H9 (cell line): ENCODE results near the gene LYPLA2. TPM values are rescaled to one million over a fixed set of nuclear protein-coding genes. Genes with fewer than 3 reads are reported as not detected.

Experiments used
- DNase-seq: peaks from one replicate; pipeline ENCODE4 v3.0.0-alpha.2; 2017
- H2AFZ ChIP-seq: one replicate; pipeline ENCODE4 v1.6.1; 2013; ENCODE audit warnings: mild to moderate bottlenecking, low read length, control low read depth, moderate library complexity
- H2AK5ac ChIP-seq: 2 replicates; pipeline ENCODE4 v1.6.1; 2013; ENCODE audit warnings: low read length, control low read depth, mixed read lengths; ENCODE audit not compliant: insufficient read length
- H2BK120ac ChIP-seq: one replicate; pipeline ENCODE4 v1.6.1; 2013; ENCODE audit warnings: low read depth, mild to moderate bottlenecking, low read length, control low read depth, inconsistent platforms; ENCODE audit not compliant: poor library complexity, severe bottlenecking
- H2BK12ac ChIP-seq: 2 replicates; pipeline ENCODE4 v1.6.1; 2013; ENCODE audit warnings: low read length, control low read depth, mixed read lengths, low read depth; ENCODE audit not compliant: insufficient read length
- H2BK15ac ChIP-seq: 2 replicates; pipeline ENCODE4 v1.6.1; 2013; ENCODE audit warnings: low read depth, low read length, control low read depth
- H2BK20ac ChIP-seq: one replicate; pipeline ENCODE4 v1.6.1; 2013; ENCODE audit warnings: low read depth, mild to moderate bottlenecking, low read length, control low read depth, inconsistent platforms; ENCODE audit not compliant: poor library complexity, severe bottlenecking
- H2BK5ac ChIP-seq: 2 replicates; pipeline ENCODE4 v1.6.1; 2013; ENCODE audit warnings: low read length, control low read depth, mixed read lengths; ENCODE audit not compliant: insufficient read length
- H3K14ac ChIP-seq: 2 replicates; pipeline ENCODE4 v1.6.1; 2013; ENCODE audit warnings: low read length, control low read depth; ENCODE audit not compliant: insufficient read depth
- H3K18ac ChIP-seq: 2 replicates; pipeline ENCODE4 v1.6.1; 2013; ENCODE audit warnings: low read depth, mild to moderate bottlenecking, mixed read lengths, low read length, control low read depth; ENCODE audit not compliant: insufficient read length
- H3K23ac ChIP-seq: 2 replicates; pipeline ENCODE4 v1.6.1; 2013; ENCODE audit warnings: low read length, control low read depth, mixed read lengths, low read depth; ENCODE audit not compliant: insufficient read length
- H3K23me2 ChIP-seq: 2 replicates; pipeline ENCODE4 v1.6.1; 2013; ENCODE audit warnings: low read depth, mild to moderate bottlenecking, mixed read lengths, low read length, control low read depth; ENCODE audit not compliant: insufficient read length, poor library complexity, severe bottlenecking
- H3K27ac ChIP-seq: 2 replicates; pipeline ENCODE4 v1.5.1; 2013; ENCODE audit warnings: low read length, control low read depth, mixed read lengths, low read depth; ENCODE audit not compliant: insufficient read length
- H3K27me3 ChIP-seq: 2 replicates; pipeline ENCODE4 v1.6.1; 2013; ENCODE audit warnings: low read length, control low read depth, inconsistent platforms; ENCODE audit not compliant: insufficient read depth
- H3K4ac ChIP-seq: 2 replicates; pipeline ENCODE4 v1.6.1; 2013; ENCODE audit warnings: low read depth, mild to moderate bottlenecking, control low read depth, inconsistent platforms, low read length, moderate library complexity
- H3K4me1 ChIP-seq: 2 replicates; pipeline ENCODE4 v1.6.1; 2013; ENCODE audit warnings: low read length, control low read depth, inconsistent platforms; ENCODE audit not compliant: insufficient read depth
- H3K4me2 ChIP-seq: 2 replicates; pipeline ENCODE4 v1.6.1; 2013; ENCODE audit warnings: low read length, control low read depth, mixed read lengths; ENCODE audit not compliant: insufficient read length, insufficient read depth
- H3K56ac ChIP-seq: 2 replicates; pipeline ENCODE4 v1.6.1; 2013; ENCODE audit warnings: low read depth, mild to moderate bottlenecking, mixed read lengths, low read length, control low read depth; ENCODE audit not compliant: insufficient read length
- H3K79me1 ChIP-seq: 2 replicates; pipeline ENCODE4 v1.6.1; 2013; ENCODE audit warnings: low read depth, mild to moderate bottlenecking, moderate library complexity, low read length, control low read depth, inconsistent platforms; ENCODE audit not compliant: insufficient read depth, poor library complexity, severe bottlenecking
- H3K79me2 ChIP-seq: 2 replicates; pipeline ENCODE4 v1.6.1; 2013; ENCODE audit warnings: low read length, control low read depth, inconsistent platforms; ENCODE audit not compliant: insufficient read depth
- H3K9ac ChIP-seq: 2 replicates; pipeline ENCODE4 v1.6.1; 2013; ENCODE audit warnings: low read length, control low read depth, mixed read lengths; ENCODE audit not compliant: insufficient read length; ENCODE audit errors: extremely low read depth
- H3K9me3 ChIP-seq: one replicate; pipeline ENCODE4 v1.6.1; 2013; ENCODE audit warnings: low read depth, low read length, inconsistent platforms; ENCODE audit not compliant: control insufficient read depth
- H3T11ph ChIP-seq: one replicate; pipeline ENCODE4 v1.6.1; 2013; ENCODE audit warnings: mild to moderate bottlenecking, low read length, control low read depth, inconsistent platforms
- H4K20me1 ChIP-seq: one replicate; pipeline ENCODE4 v1.6.1; 2013; ENCODE audit not compliant: control insufficient read depth, insufficient read length, insufficient read depth
- H4K5ac ChIP-seq: 2 replicates; pipeline ENCODE4 v1.6.1; 2013; ENCODE audit warnings: low read depth, mild to moderate bottlenecking, mixed read lengths, low read length, control low read depth; ENCODE audit not compliant: insufficient read length
- H4K8ac ChIP-seq: replicated peaks from 2 replicates; pipeline ENCODE4 v1.6.1; 2013; ENCODE audit warnings: low read length, control low read depth, mixed read lengths, low read depth; ENCODE audit not compliant: insufficient read length
- H4K91ac ChIP-seq: 2 replicates; pipeline ENCODE4 v1.6.1; 2013; ENCODE audit warnings: low read depth, mild to moderate bottlenecking, moderate library complexity, mixed read lengths, low read length, control low read depth; ENCODE audit not compliant: insufficient read length
- H3K27ac Mint-ChIP-seq, 3 experiments: 2 replicates in 2 of 3; 3 replicates in 1 of 3; pipeline ENCODE4 v1.8.0; 2020 to 2021; ENCODE audit warnings: mixed read lengths in 3 of 3, mild to moderate bottlenecking in 1 of 3, moderate library complexity in 1 of 3
- H3K27me3 Mint-ChIP-seq: 2 replicates; pipeline ENCODE4 v1.8.0; 2021; ENCODE audit warnings: low read depth, mild to moderate bottlenecking, moderate library complexity, mixed read lengths
- H3K36me3 Mint-ChIP-seq, 3 experiments: 2 replicates in 2 of 3; 3 replicates in 1 of 3; pipeline ENCODE4 v1.8.0; 2020 to 2021; ENCODE audit warnings: low read depth in 3 of 3, mixed read lengths in 3 of 3; ENCODE audit not compliant: insufficient read depth in 1 of 3
- H3K4me1 Mint-ChIP-seq, 2 experiments: 2 replicates each; pipeline ENCODE4 v1.8.0; 2020; ENCODE audit warnings: mixed read lengths in 2 of 2
- H3K4me3 Mint-ChIP-seq, 2 experiments: 2 replicates in 1 of 2; 3 replicates in 1 of 2; pipeline ENCODE4 v1.8.0; 2020 to 2021; ENCODE audit warnings: mild to moderate bottlenecking in 2 of 2, mixed read lengths in 2 of 2, moderate library complexity in 1 of 2
- H3K9me3 Mint-ChIP-seq, 2 experiments: 2 replicates in 1 of 2; 3 replicates in 1 of 2; pipeline ENCODE4 v1.8.0; 2020; ENCODE audit warnings: mild to moderate bottlenecking in 2 of 2, mixed read lengths in 2 of 2, moderate library complexity in 1 of 2
- CTCF ChIP-seq: fragments of 200-600 bp; sonication (generic); conservative IDR thresholded peaks from 3 replicates; pipeline ENCODE4 v1.8.0; 2021; ENCODE audit warnings: antibody characterized with exemption, mild to moderate bottlenecking
- WGBS: extraction: QIAGEN DNeasy Blood & Tissue Kit; methylation state at CpG from one replicate; pipeline ENCODE4 v1.1.7; 2013; ENCODE audit warnings: missing lambda C conversion rate, low lambda C conversion rate, mixed read lengths; ENCODE audit not compliant: insufficient read length; ENCODE audit errors: extremely low coverage; 5-methylcytosine and 5-hydroxymethylcytosine counted together
- total RNA-seq: library from RNA; stranded (reverse); gene quantifications from 2 replicates; pipeline ENCODE4 v1.2.1, GENCODE V29; 2021

The LYPLA2 gene
- total RNA-seq, 1 experiment from 2014 or later: 118 TPM

- Mint-ChIP-seq H3K4me3 (no peak overlapping the region), H3K36me3 (peaks cover 57 to 97% (median 93%) of the 10 kb centered on the region in 3 experiments; a peak in 6 of 7 replicates), H3K27ac (no peak overlapping the region), H3K27me3 (no peaks in the 10 kb centered on the region), H3K9me3 (no peaks in the 10 kb centered on the region), H3K4me1 (no peaks in the 10 kb centered on the region)
- Histone ChIP-seq H4K8ac (no peak overlapping the region), H2AFZ (no peak overlapping the region), H3K4me1 (no peaks in the 10 kb centered on the region), H3K79me2 (no peaks in the 10 kb centered on the region), H4K5ac (no peak overlapping the region), H3K18ac (no peak overlapping the region), H3K9ac (no peak overlapping the region), H3K27me3 (no peaks in the 10 kb centered on the region), H2BK15ac (no peak overlapping the region), H2BK20ac (no peak overlapping the region), H2BK120ac (no peak overlapping the region), H2BK5ac (no peak overlapping the region), H2BK12ac (no peak overlapping the region), H4K91ac (no peak overlapping the region), H3K56ac (no peak overlapping the region), H3K4ac (no peak overlapping the region), H3K23me2 (no peaks in the 10 kb centered on the region), H4K20me1 (peaks cover 2% of the 10 kb centered on the region), H3K79me1 (no peaks in the 10 kb centered on the region), H3K9me3 (no peaks in the 10 kb centered on the region), H3T11ph (no peak overlapping the region), H3K23ac (no peak overlapping the region), H3K4me2 (no peak overlapping the region), H3K27ac (no peak overlapping the region), H2AK5ac (no peak overlapping the region), H3K14ac (no peak overlapping the region)
- TF ChIP-seq CTCF: no peak
- whole genome bisulfite sequencing: no CpG with 5 or more reads among the region's 3 CpGs
- DNase-seq: no peak
These were observed 34.3 kb upstream of the LYPLA2 start for GRCh38 chr1:23756676-23757075.
